ENCODE data around the gene SLC16A5.

DNA sequence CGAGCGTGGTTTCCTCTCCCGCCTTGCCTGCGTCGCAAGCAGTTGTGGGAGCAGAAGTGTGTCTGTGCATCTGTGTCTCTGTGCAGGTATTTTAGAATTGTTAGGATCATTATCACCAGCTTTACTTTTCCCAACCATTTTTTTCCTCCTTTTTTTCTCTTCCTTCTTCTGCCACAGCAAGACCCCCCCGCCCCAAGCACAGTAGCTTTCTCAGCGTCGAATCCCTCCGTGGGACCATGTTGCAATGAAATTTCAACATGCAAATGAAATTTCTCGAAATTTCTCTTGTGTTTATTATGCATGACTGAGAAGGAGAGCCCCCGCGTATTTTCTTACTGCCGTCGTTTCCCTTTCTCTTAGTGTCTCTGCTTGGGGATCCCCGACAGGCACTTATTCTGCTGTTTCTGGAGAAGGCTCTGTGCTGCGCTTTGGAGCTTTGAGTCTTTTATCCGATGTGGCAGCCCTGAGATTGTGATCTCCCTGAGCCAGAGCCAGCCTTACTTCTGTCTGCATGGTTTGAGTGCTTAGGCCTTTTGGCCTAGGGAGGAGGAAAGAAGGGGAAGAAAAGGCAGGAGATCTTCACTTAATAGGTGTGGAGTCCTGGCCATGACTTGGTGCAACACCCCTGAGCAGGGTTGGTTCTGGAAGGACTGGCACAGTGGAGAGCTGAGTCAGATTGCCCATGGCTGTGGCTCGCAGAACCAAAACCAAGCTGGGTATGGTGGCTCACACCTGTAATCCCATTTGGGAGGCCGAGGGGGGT lies 27.0 kb downstream of the SLC16A5 start:
- TF ChIP-seq, protein P1, sequence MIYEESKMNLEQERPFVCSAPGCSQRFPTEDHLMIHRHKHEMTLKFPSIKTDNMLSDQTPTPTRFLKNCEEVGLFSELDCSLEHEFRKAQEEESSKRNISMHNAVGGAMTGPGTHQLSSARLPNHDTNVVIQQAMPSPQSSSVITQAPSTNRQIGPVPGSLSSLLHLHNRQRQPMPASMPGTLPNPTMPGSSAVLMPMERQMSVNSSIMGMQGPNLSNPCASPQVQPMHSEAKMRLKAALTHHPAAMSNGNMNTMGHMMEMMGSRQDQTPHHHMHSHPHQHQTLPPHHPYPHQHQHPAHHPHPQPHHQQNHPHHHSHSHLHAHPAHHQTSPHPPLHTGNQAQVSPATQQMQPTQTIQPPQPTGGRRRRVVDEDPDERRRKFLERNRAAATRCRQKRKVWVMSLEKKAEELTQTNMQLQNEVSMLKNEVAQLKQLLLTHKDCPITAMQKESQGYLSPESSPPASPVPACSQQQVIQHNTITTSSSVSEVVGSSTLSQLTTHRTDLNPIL (CRISPR knock-in tag; IDR thresholded peaks at IDR 0.05; ENCODE audit: low read depth): no peak
- TF ChIP-seq ZNF8 (CRISPR knock-in tag; IDR thresholded peaks at IDR 0.05): no peak

Measured in SK-N-SH treated with all-trans-retinoic acid at 6 μM for 48 hours (cell line).